A673 (cell line): ENCODE results near the gene OSBPL3.

Experiments used
- CTCF ChIP-seq: fragments of 300-800, 200-600 bp; sonication (generic); conservative IDR thresholded peaks from 2 replicates; pipeline ENCODE4 v1.5.1; 2017; ENCODE audit warnings: low read depth, mild to moderate bottlenecking, antibody characterized with exemption, low read length, moderate library complexity, mixed read lengths
- EZH2 ChIP-seq: fragments of 200-600 bp; sonication (generic); IDR thresholded peaks from 2 replicates; pipeline ENCODE4 v1.6.1; 2017; ENCODE audit warnings: borderline replicate concordance, low read depth, mild to moderate bottlenecking, mixed read lengths, antibody characterized with exemption, low read length; ENCODE audit not compliant: poor library complexity, severe bottlenecking

- TF ChIP-seq EZH2, result no peak
- no peak for TF ChIP-seq CTCF
Observed at GRCh38 chr7:24955313-24955712, 24.7 kb downstream of the OSBPL3 start.
